ENCODE measurements around the gene WASL.
"Not testable (repeated sequence)": the region's sequence is repeated elsewhere in the genome, so short reads cannot be mapped to it uniquely, and the experiment has no call there.

The WASL gene

GRCh38 chr7:123635551-123636359, 113.0 kb downstream of the WASL start:
- no peak for DNase-seq (ENCODE audit: extremely low read depth in 1 of 2, low read depth in 1 of 2)

DNA sequence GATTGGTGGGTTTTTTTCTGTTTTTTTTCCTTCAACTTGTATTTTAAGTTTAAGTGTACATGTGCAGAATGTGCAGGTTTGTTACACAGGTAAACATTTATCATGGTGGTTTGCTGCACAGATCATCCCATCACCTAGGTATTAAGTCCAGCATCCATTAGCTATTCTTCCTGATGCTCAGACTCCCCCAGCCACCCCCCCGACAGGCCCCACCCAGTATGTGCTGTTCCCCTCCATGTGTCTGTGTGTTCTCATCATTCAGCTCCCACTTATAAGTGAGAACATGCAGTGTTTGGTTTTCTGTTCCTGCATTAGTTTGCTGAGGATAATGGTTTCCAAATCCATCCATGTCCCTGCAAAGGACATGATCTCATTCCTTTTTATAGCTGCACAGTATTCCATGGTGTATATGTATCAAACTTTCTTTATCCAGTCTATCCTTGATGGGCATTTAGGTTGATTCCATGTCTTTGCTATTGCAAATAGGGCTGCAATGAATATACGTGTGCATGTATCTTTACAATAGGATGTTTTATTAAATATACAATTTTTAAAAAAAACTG, 114.7 kb downstream of the WASL start:
- not testable (repeated sequence) for DNase-seq (ENCODE audit: extremely low read depth in 1 of 2, low read depth in 1 of 2)

DNA sequence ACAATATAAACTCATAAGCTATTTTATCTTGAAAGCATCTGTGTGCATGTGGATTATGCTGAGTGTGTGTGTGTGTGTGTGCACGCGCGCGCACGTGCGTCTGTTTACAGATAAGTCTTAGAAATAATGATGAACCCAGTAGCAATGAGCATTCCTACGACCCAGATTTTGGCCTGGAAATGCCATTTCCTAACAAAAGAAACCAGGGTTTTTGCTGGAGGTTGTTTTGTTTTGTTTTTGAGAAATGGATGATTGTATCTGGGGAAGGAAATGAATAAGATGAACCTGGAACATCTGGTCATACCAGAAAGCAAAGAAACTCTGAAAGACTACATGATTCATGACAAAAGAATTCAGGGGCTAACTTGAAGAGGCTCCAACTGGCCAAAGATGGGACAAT, 115.2 kb downstream of the WASL start:
- DNase-seq (ENCODE audit: extremely low read depth in 1 of 2, low read depth in 1 of 2), result no peak

DNA sequence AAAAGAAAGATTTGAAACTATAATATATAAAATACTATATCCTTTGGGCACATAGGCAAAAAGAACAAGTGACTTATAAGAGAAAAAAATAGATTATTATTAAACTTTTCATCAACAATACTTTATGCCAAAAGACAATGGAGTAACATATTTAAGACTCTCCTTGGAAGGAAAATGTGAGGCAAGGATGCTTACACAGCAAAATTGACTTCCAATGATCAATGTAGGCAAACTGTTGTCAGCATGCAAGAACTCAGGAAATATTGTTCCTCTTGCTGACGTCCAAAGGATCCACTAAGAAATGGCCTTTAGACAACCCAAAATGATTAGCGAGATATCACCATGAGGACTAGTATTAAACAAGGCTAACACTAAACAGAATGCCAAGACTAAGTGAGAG, 116.0 kb downstream of the WASL start:
- DNase-seq (ENCODE audit: extremely low read depth in 1 of 2, low read depth in 1 of 2), result no peak

All from stimulated activated CD8-positive, alpha-beta memory T cell treated with anti-CD3 and anti-CD28 coated beads, Interleukin-7, amount 100 ng/mL, for 48 hours (primary cell).